ENCODE results near the gene GLIS1. TPM values are rescaled to one million over a fixed set of nuclear protein-coding genes. Genes with fewer than 3 reads are reported as not detected.

GLIS1 gene
- total and polyA plus RNA-seq, 2 experiments from 2014 or later = 0.13 to 1.3 TPM

- Histone ChIP-seq H3K4me1 (ENCODE audit: insufficient read depth) (peaks cover 17% of the 10 kb centered on the region), H2AFZ (no peak overlapping the region), H3K27ac (no peak overlapping the region), H3K79me2 (no peaks in the 10 kb centered on the region), H3K4me2 (no peak overlapping the region), H3K9me3 (ENCODE audit: low read depth) (no peaks in the 10 kb centered on the region), H4K20me1 (ENCODE audit: insufficient read depth, poor library complexity, severe bottlenecking) (no peaks in the 10 kb centered on the region), H3K4me3 (no peak overlapping the region), H3K27me3 (no peaks in the 10 kb centered on the region), H3K36me3 (replicated peaks; ENCODE audit: insufficient read depth, low read depth) (no peaks in the 10 kb centered on the region), H3K9me2 (replicated peaks; ENCODE audit: insufficient read depth) (no peaks in the 10 kb centered on the region)
- DNase-seq (ENCODE audit: low spot score) = no peak
- no peak for TF ChIP-seq EZH2phosphoT487 (IDR thresholded peaks at IDR 0.05; ENCODE audit: low read depth, severe bottlenecking, unreplicated experiment)
- TF ChIP-seq CTCF (IDR thresholded peaks at IDR 0.05; ENCODE audit: poor library complexity) = no peak
- no peak for TF ChIP-seq EZH2 (IDR thresholded peaks at IDR 0.05; ENCODE audit: borderline replicate concordance)
- 100% methylated on average over 2 of the region's 2 CpGs for WGBS (ENCODE audit: low lambda C conversion rate, missing lambda C conversion rate)
Measured at GRCh38 chr1:53659436-53659835, 79.5 kb downstream of the GLIS1 start.

GRCh38 chr1:53658489-53659230, 80.3 kb downstream of the GLIS1 start:
- no peak overlapping the region for H3K4me2 ChIP-seq
- no peaks in the 10 kb centered on the region for H4K20me1 ChIP-seq (ENCODE audit: insufficient read depth, poor library complexity, severe bottlenecking)
- H3K4me3 ChIP-seq = no peak overlapping the region
- H3K36me3 ChIP-seq (replicated peaks; ENCODE audit: insufficient read depth, low read depth) = no peaks in the 10 kb centered on the region
- no peaks in the 10 kb centered on the region for H3K79me2 ChIP-seq
- H3K27me3 ChIP-seq = no peaks in the 10 kb centered on the region
- H3K27ac ChIP-seq = no peak overlapping the region
- no peaks in the 10 kb centered on the region for H3K9me2 ChIP-seq (replicated peaks; ENCODE audit: insufficient read depth)
- peaks cover 13% of the 10 kb centered on the region for H3K4me1 ChIP-seq (ENCODE audit: insufficient read depth)
- no peak for DNase-seq (ENCODE audit: low spot score)
- H2AFZ ChIP-seq = no peak overlapping the region
- no peaks in the 10 kb centered on the region for H3K9me3 ChIP-seq (ENCODE audit: low read depth)
- TF ChIP-seq CTCF (IDR thresholded peaks at IDR 0.05; ENCODE audit: poor library complexity) (no peak), EZH2 (IDR thresholded peaks at IDR 0.05; ENCODE audit: borderline replicate concordance) (no peak), EZH2phosphoT487 (IDR thresholded peaks at IDR 0.05; ENCODE audit: low read depth, severe bottlenecking, unreplicated experiment) (no peak)
- 77% methylated on average over 8 of the region's 8 CpGs for WGBS (ENCODE audit: low lambda C conversion rate, missing lambda C conversion rate)

GRCh38 chr1:53657891-53658396, 81.0 kb downstream of the GLIS1 start:
- TF ChIP-seq CTCF (IDR thresholded peaks at IDR 0.05; ENCODE audit: poor library complexity) = no peak
- TF ChIP-seq EZH2phosphoT487 (IDR thresholded peaks at IDR 0.05; ENCODE audit: low read depth, severe bottlenecking, unreplicated experiment) = no peak
- no peak for TF ChIP-seq EZH2 (IDR thresholded peaks at IDR 0.05; ENCODE audit: borderline replicate concordance)
- no peaks in the 10 kb centered on the region for H3K79me2 ChIP-seq
- H3K27me3 ChIP-seq = no peaks in the 10 kb centered on the region
- H3K4me1 ChIP-seq (ENCODE audit: insufficient read depth) = peaks cover 10% of the 10 kb centered on the region
- no peaks in the 10 kb centered on the region for H4K20me1 ChIP-seq (ENCODE audit: insufficient read depth, poor library complexity, severe bottlenecking)
- H3K9me2 ChIP-seq (replicated peaks; ENCODE audit: insufficient read depth) = no peaks in the 10 kb centered on the region
- H3K9me3 ChIP-seq (ENCODE audit: low read depth) = no peaks in the 10 kb centered on the region
- no peak overlapping the region for H3K27ac ChIP-seq
- DNase-seq (ENCODE audit: low spot score) = no peak
- H3K4me3 ChIP-seq = no peak overlapping the region
- no peak overlapping the region for H2AFZ ChIP-seq
- H3K36me3 ChIP-seq (replicated peaks; ENCODE audit: insufficient read depth, low read depth) = no peaks in the 10 kb centered on the region
- H3K4me2 ChIP-seq = no peak overlapping the region
- WGBS (ENCODE audit: low lambda C conversion rate, missing lambda C conversion rate) = no CpG with 5 or more reads among the region's 1 CpG
